Measurements from ENCODE around the gene ATF6B. TPM values are rescaled to one million over a fixed set of nuclear protein-coding genes. Genes with fewer than 3 reads are reported as not detected.

The ATF6B gene
- 25.9 and 31.4 TPM in 2 replicates for total RNA-seq

DNA sequence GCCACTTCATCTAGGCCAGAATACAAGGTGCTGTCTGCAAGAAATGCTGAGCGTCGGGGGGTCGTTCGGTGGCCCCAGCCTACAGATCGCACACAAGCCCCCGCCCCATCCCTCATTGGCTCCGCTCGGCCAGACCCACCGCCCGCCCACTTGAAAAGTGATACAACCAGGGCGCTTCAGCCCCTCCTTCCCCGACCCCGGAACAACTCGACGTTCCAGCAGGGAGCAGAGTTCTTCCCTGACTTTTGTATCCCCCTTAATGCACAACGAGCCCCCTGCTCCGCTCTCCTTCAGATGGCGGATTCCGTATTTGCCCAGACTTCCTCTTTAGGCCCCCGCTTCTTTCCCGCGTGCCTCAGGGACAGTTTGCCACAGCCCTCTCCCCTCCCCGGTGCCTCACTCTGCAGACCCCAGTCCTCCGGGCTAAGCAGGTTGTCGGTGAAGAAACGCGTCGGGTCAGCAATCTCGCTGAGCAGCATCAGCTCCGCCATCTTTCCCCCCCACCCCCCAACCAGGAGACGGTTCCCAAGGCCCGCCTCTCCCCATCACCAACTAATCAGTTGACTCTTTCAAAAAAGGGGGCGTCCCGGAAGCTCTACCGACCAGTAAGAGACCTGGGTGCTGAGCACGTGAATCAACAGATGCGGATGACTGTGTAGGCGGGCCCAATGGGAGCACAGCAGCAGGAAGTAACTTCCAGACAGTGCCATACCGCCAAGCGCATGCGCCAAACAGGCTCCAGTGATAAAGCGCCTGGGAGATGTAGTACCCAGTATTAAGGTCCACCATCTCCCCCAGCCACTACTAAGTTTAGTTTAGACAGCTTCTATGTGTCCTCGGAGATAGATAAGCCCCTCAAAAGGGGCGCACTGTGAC, at the start of gene ATF6B:
Gene ATF6B (minus strand): TSS at position 530 of the 876 bp plus-strand sequence. CDS start 39 bp downstream, at position 491.

GRCh38 chr6:32175711-32176475, 47.8 kb upstream of the ATF6B start, which contains the start of gene AGPAT1:
AGPAT1 (minus strand) TSS chr6:32176084; CDS start chr6:32171496, 4,588 bp downstream.

GRCh38 chr6:32164295-32164694, 36.2 kb upstream of the ATF6B start, which contains the start of gene EGFL8:
EGFL8 (plus strand) TSS chr6:32164595; CDS start chr6:32166166, 1,571 bp downstream.

DNA sequence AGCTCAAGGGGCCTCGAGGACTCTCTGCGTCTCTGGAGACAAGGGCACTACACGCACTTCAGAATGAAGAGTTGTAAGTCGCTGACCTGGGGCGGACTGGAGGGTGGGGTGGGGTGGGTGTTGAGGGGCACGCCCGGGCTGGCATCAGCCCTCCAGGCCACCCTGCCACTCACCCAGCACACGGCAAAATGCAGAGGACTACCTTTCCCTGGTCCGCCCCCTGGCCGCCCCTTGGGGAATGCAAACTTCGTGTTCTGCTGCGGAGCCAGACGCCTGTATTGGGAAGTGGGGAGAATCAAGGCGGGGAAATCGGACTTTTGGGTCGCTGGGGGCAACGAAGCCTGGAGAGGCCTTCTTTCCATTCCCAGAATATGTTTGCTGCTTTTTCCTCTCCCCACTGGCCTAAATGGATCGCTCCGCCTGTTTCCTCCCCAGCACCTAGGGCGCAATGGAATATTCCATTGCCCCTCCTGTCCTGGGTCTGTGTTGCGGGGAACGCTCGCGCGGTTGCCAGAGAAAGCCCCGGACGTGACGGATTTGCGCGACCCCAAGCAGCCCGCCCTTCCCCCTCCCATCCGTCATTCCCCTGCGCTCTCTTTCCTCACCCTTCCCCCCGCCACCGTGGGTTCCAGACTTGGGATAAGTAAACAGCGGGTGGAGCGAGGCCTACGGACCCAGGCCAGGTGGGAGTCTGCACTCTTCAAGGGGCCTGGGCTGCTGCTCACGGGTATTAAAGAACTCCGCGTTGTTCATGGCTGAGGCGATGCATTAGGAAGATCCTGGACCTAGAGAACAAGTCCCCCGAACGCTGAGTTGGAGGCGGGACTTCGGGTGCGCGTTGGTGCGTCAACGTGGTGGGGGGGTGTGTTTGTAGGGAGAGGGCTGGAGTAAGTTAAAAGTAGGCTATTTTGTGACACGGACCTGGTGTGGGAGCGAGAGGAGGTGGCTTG, 25.8 kb upstream of the ATF6B start, which contains the start of gene PPT2:
Gene PPT2 (plus strand): TSS at position 578 of the 950 bp plus-strand sequence. CDS start 454 bp downstream, outside the sequence.

DNA sequence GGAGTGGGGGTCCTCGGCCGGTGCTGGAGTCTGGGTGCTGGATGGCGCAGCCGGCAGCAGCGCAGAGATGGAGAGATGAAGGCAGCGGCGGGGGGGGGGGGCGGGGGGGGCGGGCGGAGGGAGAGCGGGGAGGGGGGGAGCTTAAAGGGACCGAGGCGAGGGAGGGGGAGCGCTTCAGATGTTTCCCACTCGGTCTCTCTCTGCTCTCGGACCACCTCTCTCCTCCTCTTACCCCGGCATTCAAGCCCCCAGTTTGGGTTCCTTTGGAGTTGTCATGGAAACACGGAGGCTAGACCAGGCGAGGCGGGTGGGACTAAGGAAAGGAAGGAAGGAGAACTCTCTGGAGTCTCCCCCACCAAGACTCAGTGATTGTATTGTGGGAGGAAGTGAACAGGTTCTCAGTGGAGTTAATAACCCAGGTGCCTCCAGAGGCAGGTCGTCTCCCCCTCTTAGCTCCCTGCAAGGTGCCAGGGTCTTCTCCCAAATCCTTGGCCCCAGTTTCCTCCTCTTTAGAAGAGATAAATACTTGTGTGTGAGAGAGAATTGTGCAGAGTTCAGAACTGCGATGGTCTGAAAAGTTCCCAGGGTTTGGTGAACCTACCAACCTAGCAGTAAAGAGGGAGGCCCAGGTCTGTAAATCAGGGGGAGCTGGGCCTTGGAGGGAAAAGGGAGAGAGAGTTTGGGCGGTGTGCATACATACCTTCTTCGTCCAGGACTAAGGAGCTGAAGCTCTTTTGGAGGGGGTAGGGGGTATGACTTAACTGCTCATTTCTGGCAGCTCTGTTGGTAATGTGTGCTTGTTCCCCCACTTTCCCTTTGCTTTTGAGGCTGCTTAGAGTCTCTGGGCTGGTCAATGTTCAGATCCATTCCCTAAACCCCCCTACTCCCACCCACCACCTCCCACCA, 24.1 kb upstream of the ATF6B start, which contains the start of gene PRRT1:
Gene PRRT1 (minus strand): TSS at position 77 of the 906 bp plus-strand sequence. CDS start 112 bp downstream, outside the sequence.

DNA sequence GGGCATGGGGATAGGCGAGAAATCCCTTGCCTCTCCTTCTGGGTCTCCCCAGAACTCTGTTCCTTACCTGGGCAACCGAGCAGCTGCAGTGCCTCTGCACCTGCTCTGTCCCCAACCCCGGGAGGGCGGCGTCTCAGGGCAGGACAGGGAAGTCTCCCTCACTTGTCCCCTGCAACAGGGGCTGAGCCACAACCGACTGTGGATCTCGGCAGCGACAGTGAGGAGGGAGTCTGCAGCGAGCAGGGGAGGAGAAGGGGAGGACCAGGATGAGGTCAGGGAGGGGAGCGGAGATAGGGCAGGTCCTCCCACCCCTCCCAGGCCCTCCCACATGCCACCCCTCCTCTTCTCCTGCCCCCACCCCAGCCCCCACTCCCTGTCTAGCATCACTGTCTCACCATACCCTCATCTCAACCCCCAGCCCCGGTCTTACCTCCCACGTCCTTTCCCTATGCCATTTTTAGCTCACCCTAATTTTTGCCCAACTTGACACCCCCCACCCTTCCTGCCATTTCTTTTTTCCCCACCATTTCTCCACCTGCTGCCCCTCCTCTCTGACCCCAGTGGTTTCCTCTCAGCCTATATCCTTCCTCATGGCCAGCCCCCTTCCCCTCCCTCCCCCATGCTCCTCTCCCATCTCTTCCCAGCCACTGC, 18.8 kb downstream of the ATF6B start, which contains the start of gene TNXB:
Gene TNXB (minus strand): TSS at position 225 of the 651 bp plus-strand sequence. CDS start 11,140 bp downstream, outside the sequence.

Other genes with a start within 250 kb of the ATF6B start
- 0.45 TPM in 1 of 2 replicates, not detected in the other for gene SLC44A4, start 249.2 kb downstream of the ATF6B start, total RNA-seq
- gene EHMT2, start 230.5 kb downstream of the ATF6B start, total RNA-seq: 38.7 and 39.8 TPM in 2 replicates
- gene ZBTB12, start 226.2 kb downstream of the ATF6B start, total RNA-seq: 3.0 and 3.3 TPM in 2 replicates
- gene C2, start 200.5 kb downstream of the ATF6B start, total RNA-seq: 0.17 and 0.30 TPM in 2 replicates
- 2.0 and 2.7 TPM in 2 replicates for gene CFB, start 182.2 kb downstream of the ATF6B start, total RNA-seq
- gene NELFE, start 169.3 kb downstream of the ATF6B start, total RNA-seq: 142 and 144 TPM in 2 replicates
- 44.4 and 46.7 TPM in 2 replicates for gene SKIC2, start 169.1 kb downstream of the ATF6B start, total RNA-seq
- gene DXO, start 156.1 kb downstream of the ATF6B start, total RNA-seq: 17.5 and 21.9 TPM in 2 replicates
- 2.7 and 2.8 TPM in 2 replicates for gene C4A, start 146.2 kb downstream of the ATF6B start, total RNA-seq
- 1.5 and 2.2 TPM in 2 replicates for gene C4B, start 113.5 kb downstream of the ATF6B start, total RNA-seq
- gene CYP21A2, start 89.8 kb downstream of the ATF6B start, total RNA-seq: 0.17 TPM in 1 of 2 replicates, not detected in the other
- gene TNXB, start 18.9 kb downstream of the ATF6B start, total RNA-seq: under 0.01 and 0.17 TPM in 2 replicates
- gene FKBPL, start 2.0 kb upstream of the ATF6B start, total RNA-seq: 6.4 and 6.7 TPM in 2 replicates
- 0.15 and 0.17 TPM in 2 replicates for gene PRRT1, start 23.7 kb upstream of the ATF6B start, total RNA-seq
- 12.2 and 13.6 TPM in 2 replicates for gene PPT2, start 25.9 kb upstream of the ATF6B start, total RNA-seq
- 0.89 and 1.2 TPM in 2 replicates for gene EGFL8, start 36.3 kb upstream of the ATF6B start, total RNA-seq
- 68.5 and 73.0 TPM in 2 replicates for gene AGPAT1, start 47.8 kb upstream of the ATF6B start, total RNA-seq
- 74.6 and 80.7 TPM in 2 replicates for gene RNF5, start 50.2 kb upstream of the ATF6B start, total RNA-seq
- gene AGER, start 56.0 kb upstream of the ATF6B start, total RNA-seq: 1.0 and 1.3 TPM in 2 replicates
- 26.9 and 31.5 TPM in 2 replicates for gene PBX2, start 62.0 kb upstream of the ATF6B start, total RNA-seq
- gene GPSM3, start 64.4 kb upstream of the ATF6B start, total RNA-seq: 11.3 and 15.0 TPM in 2 replicates
- 2.0 and 2.5 TPM in 2 replicates for gene NOTCH4, start 95.8 kb upstream of the ATF6B start, total RNA-seq
- gene TSBP1, start 243.7 kb upstream of the ATF6B start, total RNA-seq: not detected in 2 replicates

Data from bronchus fibroblast of lung (primary cell).